Left lung (tissue), 10 donors: ENCODE results near the gene DNAJB6. TPM values are rescaled to one million over a fixed set of nuclear protein-coding genes. Genes with fewer than 3 reads are reported as not detected.

Experiments
- ATAC-seq: fragments of 200-7000 bp; cut with Tn5 transposase; one replicate; pipeline ENCODE4 v1.9.1; 2020; ENCODE audit warnings: moderate library complexity
- DNase-seq, 4 donors: peaks; one replicate each; pipeline ENCODE4 v3.0.0-alpha.2; 2013 to 2020
- H3K27ac ChIP-seq, 2 donors: fragments of 200-600 bp; sonication (generic) in 1 of 2; one replicate each; pipeline versions ENCODE4 v1.5.0 to v1.8.0; 2020 to 2021
- H3K27me3 ChIP-seq, 2 donors: fragments of 200-600 bp; sonication (generic) in 1 of 2; one replicate each; pipeline versions ENCODE4 v1.5.0 to v1.8.0; 2020 to 2021
- H3K36me3 ChIP-seq, 2 donors: fragments of 200-600 bp; sonication (generic) in 1 of 2; one replicate each; pipeline versions ENCODE4 v1.5.0 to v1.8.0; 2020 to 2021
- H3K4me1 ChIP-seq, 2 donors: fragments of 200-600 bp; one replicate each; pipeline ENCODE4 v1.8.0; 2021
- H3K4me3 ChIP-seq, 2 donors: fragments of 200-600 bp; sonication (generic) in 1 of 2; one replicate each; pipeline versions ENCODE4 v1.5.0 to v1.8.0; 2020 to 2021; ENCODE audit warnings: mild to moderate bottlenecking in 1 of 2
- H3K9me3 ChIP-seq, 2 donors: fragments of 200-600 bp; sonication (generic) in 1 of 2; one replicate each; pipeline versions ENCODE4 v1.5.0 to v1.8.0; 2020 to 2021
- CTCF ChIP-seq, 2 donors: fragments of 200-600 bp; sonication (generic) in 1 of 2; IDR thresholded peaks; one replicate each; pipeline versions ENCODE4 v1.5.0 to v1.8.0; 2021; ENCODE audit warnings: antibody characterized with exemption in 2 of 2
- intact Hi-C, 2 donors: fragments of 100-400 bp; cut with DNase I; formaldehyde crosslinking; loops; one replicate each; pipeline versions ENCODE4 v1.11.2 to v1.14.2; 2022
- polyA plus RNA-seq, 6 donors: library from polyadenylated mRNA; unstranded; fragments of 120-200 nt; gene quantifications; one replicate each; pipeline ENCODE4 v1.2.1, GENCODE V29; 2013; ENCODE audit not compliant: insufficient read length in 6 of 6
- total RNA-seq, 2 donors: library from RNA; stranded (reverse); fragmentation: NEBNext Ultra II Directional; extraction: Animal tissue kit (Norgen Biotek cat#: 25700); gene quantifications; one replicate each; pipeline ENCODE4 v1.2.1, GENCODE V29; 2021
- donor health status: DM: no; HTN: yes; CAD: no.
- donor health status: DM: no; HTN: no; CAD: no.

Gene DNAJB6
- total and polyA plus RNA-seq, 8 donors, result 76.6 to 150 (median 131) TPM

DNA sequence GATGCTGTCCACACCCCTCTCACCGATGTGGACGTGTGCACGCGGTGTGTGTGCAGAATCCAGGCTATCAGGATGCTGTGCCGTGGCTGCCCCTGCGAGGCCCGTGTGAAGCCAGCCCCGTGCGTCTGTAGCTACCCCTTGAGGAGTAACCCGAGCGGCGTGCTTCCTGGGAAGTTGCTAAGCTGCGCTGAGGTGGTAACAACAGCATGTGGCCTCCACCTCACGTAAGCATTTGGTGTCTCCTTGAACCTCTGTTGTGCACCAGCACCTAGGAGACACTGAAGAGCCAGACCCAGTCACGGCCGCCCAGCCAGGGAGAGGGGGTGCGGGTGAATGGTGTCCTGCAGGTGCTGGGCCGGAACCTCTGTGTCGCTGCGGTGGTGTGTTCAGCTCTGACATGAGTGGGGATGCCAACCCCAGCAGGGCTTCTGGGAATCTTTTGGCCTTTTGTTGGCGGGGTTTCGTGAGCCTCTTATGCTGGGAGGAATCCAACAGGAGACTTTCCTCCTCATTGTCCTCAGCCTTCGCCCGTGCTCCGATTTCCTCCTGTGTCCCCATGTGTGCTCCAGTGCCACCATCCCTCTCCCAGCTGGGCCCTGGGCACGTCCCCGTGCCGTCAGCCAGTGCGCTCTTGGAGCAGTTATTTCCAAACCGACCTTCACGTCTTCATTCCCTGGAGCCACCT lies 60.4 kb downstream of the DNAJB6 start:
- intact Hi-C loops, result no loop called here
- peak in 2 of 4 donors; percentile 11 to 72 for DNase-seq
- no peak overlapping the region for H3K27ac ChIP-seq
- no peak for TF ChIP-seq CTCF (IDR thresholded peaks at IDR 0.05)
- no peak for ATAC-seq
- H3K27me3 ChIP-seq, result no peaks in the 10 kb centered on the region
- no peaks in the 10 kb centered on the region for H3K9me3 ChIP-seq
- H3K4me3 ChIP-seq, result no peak overlapping the region
- peaks cover 0 to 56% of the 10 kb centered on the region in 2 donors for H3K36me3 ChIP-seq
- H3K4me1 ChIP-seq, result peaks cover 9 to 50% of the 10 kb centered on the region in 2 donors

DNA sequence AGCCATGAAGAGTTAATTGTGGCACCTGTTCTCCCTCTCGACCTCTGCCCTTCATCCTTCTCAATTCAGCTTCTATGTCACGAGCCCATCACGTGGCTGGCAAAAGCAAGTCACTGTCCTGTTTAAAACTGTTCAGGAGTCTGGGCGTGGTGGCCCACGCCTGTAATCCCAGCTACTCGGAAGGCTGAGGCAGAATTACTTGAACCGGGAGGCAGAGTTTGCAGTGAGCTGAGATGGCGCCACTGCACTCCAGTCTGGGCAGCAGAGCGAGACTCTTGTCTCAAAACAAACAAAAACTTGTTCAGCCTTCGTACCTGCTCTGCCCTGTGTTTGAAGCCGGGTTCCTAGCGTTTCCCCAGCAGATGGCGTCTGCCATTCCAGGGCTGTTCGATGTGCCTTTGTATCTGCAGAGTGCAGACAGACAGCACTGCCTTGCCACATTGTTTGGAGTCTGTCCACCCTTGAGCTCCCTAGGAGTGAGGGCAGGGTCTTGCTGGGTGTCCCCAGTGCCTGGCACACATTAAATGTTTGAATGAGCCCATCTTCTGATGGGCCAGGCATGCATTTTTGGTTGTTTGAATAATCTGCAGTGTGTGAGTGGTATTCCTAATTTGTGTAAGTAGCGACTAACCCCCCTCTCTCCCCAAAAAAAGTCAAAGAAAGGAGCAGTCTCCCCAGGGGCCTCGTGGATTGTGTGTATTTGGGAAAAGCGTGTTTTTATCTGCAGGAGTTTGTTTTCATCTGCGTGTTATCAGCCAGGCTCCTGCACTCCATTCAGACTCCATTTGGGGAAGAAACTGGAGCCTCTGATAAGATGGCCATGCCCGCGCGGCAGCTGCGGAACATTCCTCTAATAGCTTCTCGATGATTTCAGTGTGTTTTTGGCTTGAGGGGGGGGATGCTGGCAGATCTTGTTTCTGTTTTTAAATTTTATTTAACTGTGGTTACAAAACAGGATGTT lies 61.2 kb downstream of the DNAJB6 start:
- Histone ChIP-seq H3K4me1 (peaks cover 9 to 43% of the 10 kb centered on the region in 2 donors), H3K4me3 (no peak overlapping the region), H3K27ac (peak overlapping the region; percentile 24 to 41), H3K27me3 (no peaks in the 10 kb centered on the region), H3K9me3 (no peaks in the 10 kb centered on the region), H3K36me3 (peaks cover 0 to 58% of the 10 kb centered on the region in 2 donors)
- peak; percentile 85 for ATAC-seq
- DNase-seq, result peak in 3 of 4 donors; percentile 53 to 67 (median 53)
- intact Hi-C loops, result no loop called here
- TF ChIP-seq CTCF (IDR thresholded peaks at IDR 0.05), result no peak

DNA sequence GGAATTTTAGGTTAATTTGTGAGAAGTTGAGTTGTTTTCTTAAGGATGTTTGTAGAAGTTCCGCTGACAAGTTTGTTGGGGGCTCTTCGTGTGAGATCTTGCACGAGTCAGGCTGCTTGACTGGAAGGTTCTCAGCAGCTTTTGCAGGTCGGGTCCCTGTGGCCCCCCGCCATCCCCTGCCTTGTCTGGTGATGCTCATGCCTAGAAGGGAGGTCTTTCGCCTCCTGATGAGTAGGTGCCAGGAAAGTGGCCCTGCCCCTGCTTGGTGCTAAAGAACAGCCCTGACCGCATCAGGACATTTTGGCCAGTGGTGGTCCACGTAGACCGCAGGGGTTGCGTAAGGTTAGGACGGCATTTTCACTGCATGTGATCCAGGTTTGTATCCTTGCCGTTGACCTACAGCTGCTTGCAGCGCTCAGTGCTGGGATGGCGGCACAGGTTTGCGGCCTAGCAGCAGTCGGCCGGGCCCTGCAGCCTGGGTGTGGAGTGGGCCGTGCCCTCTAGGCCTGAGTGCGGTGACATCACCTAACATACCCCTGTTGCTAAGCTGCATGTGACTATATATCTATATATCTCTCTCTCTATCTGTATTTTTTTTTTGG lies 62.4 kb downstream of the DNAJB6 start:
- DNase-seq, result peak in 2 of 4 donors; percentile 22 to 61
- ATAC-seq, result no peak
- no peak overlapping the region for H3K4me3 ChIP-seq
- H3K27ac ChIP-seq, result peak overlapping the region in 1 of 2 donors; percentile 41
- intact Hi-C loops, result no loop called here
- no peaks in the 10 kb centered on the region for H3K27me3 ChIP-seq
- TF ChIP-seq CTCF (IDR thresholded peaks at IDR 0.05), result no peak
- peaks cover 0 to 53% of the 10 kb centered on the region in 2 donors for H3K36me3 ChIP-seq
- H3K4me1 ChIP-seq, result peaks cover 9 to 38% of the 10 kb centered on the region in 2 donors
- no peaks in the 10 kb centered on the region for H3K9me3 ChIP-seq

GRCh38 chr7:157400171-157400860 lies 63.5 kb downstream of the DNAJB6 start:
- H3K27me3 ChIP-seq, result no peaks in the 10 kb centered on the region
- H3K27ac ChIP-seq, result no peak overlapping the region
- peaks cover 9 to 35% of the 10 kb centered on the region in 2 donors for H3K4me1 ChIP-seq
- no peaks in the 10 kb centered on the region for H3K9me3 ChIP-seq
- DNase-seq, result peak in 2 of 4 donors; percentile 29 to 66
- peaks cover 0 to 56% of the 10 kb centered on the region in 2 donors for H3K36me3 ChIP-seq
- ATAC-seq, result no peak
- no peak overlapping the region for H3K4me3 ChIP-seq
- intact Hi-C loops, result no loop called here
- no peak for TF ChIP-seq CTCF (IDR thresholded peaks at IDR 0.05)
